Astrocyte (in vitro differentiated cells and primary cell): Measurements from ENCODE around the gene KLHL8.

Experiments used
- EZH2 ChIP-seq: IDR thresholded peaks from 2 replicates; pipeline ENCODE4 v1.6.1; 2012; ENCODE audit warnings: mild to moderate bottlenecking, low read length, inconsistent platforms; ENCODE audit not compliant: insufficient read depth
- TF ChIP-seq, protein P1 (sequence below): IDR thresholded peaks from 2 replicates; pipeline ENCODE4 v1.5.1; 2011; ENCODE audit warnings: low read depth, mild to moderate bottlenecking, inconsistent platforms, low read length, moderate library complexity; ENCODE audit not compliant: insufficient read depth

- TF ChIP-seq, protein P1, sequence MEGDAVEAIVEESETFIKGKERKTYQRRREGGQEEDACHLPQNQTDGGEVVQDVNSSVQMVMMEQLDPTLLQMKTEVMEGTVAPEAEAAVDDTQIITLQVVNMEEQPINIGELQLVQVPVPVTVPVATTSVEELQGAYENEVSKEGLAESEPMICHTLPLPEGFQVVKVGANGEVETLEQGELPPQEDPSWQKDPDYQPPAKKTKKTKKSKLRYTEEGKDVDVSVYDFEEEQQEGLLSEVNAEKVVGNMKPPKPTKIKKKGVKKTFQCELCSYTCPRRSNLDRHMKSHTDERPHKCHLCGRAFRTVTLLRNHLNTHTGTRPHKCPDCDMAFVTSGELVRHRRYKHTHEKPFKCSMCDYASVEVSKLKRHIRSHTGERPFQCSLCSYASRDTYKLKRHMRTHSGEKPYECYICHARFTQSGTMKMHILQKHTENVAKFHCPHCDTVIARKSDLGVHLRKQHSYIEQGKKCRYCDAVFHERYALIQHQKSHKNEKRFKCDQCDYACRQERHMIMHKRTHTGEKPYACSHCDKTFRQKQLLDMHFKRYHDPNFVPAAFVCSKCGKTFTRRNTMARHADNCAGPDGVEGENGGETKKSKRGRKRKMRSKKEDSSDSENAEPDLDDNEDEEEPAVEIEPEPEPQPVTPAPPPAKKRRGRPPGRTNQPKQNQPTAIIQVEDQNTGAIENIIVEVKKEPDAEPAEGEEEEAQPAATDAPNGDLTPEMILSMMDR, result no peak
- no peak for TF ChIP-seq EZH2
These were observed 103.2 kb downstream of the KLHL8 start for GRCh38 chr4:87117051-87117731.
